ENCODE results near the gene MEOX1.

DNA sequence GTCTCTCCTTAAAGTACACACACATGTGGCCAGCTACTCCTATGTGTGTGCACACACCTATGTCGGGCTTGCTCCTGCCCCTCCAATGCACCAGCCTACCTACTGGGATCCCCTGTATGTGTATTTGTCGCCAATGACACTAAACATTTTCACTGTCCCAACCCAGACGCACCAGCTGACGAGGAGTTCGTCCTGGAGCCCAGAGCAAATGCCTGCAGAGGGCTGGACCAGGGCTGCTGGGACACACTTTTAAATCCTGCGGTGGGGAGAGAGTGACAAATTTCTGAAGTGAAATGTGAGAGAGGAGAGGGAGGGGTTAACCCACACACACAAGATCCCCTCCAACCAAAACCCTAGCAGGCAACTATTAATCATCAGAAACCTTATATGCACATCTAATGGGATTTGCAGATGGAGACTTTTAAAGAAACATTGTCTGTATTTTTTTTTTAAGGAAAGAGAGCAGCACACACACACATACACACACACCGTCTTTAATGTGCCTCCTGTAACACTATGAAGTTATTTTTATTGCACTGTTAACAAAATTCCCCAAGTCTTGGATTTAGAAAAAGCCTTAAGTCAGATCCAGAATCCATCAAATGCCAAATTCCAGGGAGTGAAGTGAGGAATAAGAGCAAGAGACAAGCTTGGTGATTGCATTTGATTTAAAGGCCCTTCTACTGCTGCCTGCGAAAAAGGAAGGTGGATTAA is at the start of gene MEOX1:
- TF ChIP-seq, protein P1, sequence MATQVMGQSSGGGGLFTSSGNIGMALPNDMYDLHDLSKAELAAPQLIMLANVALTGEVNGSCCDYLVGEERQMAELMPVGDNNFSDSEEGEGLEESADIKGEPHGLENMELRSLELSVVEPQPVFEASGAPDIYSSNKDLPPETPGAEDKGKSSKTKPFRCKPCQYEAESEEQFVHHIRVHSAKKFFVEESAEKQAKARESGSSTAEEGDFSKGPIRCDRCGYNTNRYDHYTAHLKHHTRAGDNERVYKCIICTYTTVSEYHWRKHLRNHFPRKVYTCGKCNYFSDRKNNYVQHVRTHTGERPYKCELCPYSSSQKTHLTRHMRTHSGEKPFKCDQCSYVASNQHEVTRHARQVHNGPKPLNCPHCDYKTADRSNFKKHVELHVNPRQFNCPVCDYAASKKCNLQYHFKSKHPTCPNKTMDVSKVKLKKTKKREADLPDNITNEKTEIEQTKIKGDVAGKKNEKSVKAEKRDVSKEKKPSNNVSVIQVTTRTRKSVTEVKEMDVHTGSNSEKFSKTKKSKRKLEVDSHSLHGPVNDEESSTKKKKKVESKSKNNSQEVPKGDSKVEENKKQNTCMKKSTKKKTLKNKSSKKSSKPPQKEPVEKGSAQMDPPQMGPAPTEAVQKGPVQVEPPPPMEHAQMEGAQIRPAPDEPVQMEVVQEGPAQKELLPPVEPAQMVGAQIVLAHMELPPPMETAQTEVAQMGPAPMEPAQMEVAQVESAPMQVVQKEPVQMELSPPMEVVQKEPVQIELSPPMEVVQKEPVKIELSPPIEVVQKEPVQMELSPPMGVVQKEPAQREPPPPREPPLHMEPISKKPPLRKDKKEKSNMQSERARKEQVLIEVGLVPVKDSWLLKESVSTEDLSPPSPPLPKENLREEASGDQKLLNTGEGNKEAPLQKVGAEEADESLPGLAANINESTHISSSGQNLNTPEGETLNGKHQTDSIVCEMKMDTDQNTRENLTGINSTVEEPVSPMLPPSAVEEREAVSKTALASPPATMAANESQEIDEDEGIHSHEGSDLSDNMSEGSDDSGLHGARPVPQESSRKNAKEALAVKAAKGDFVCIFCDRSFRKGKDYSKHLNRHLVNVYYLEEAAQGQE (IDR thresholded peaks at IDR 0.05; ENCODE audit: insufficient read depth in 1 of 2, low read depth in 2 of 2, low read length in 2 of 2), result no peak
- TF ChIP-seq TAF1 (IDR thresholded peaks at IDR 0.05; ENCODE audit: borderline replicate concordance, insufficient read depth, low read length) (no peak), POLR2AphosphoS5 (IDR thresholded peaks at IDR 0.05; ENCODE audit: low read depth, low read length) (no peak), FOXP2 (optimal IDR thresholded peaks at IDR 0.05; ENCODE audit: borderline replicate concordance, extremely low read depth, extremely low read length, insufficient read depth) (no peak)
